Caco-2 (cell line): Measurements from ENCODE around the gene XPC. TPM values are rescaled to one million over a fixed set of nuclear protein-coding genes. Genes with fewer than 3 reads are reported as not detected.

Experiments used
- BruUV-seq: library from RNA; stranded (reverse); fragments of 400-500 nt; replicated peaks from 2 replicates; lab custom pipeline; 2021; lab: Mats Ljungman, UMichigan
- CTCF ChIA-PET: fragments of 300-600 bp; sonication (Branson Sonifier 250); formaldehyde crosslinking; loops from one replicate; lab custom pipeline; 2022; ENCODE audit warnings: antibody characterized with exemption; lab: Charles Lee
- POLR2A ChIA-PET: fragments of 300-600 bp; sonication (Branson Sonifier 250); formaldehyde crosslinking; loops from one replicate; lab custom pipeline; 2022; ENCODE audit warnings: antibody characterized with exemption; lab: Charles Lee
- DNase-seq, 2 experiments: peaks; one replicate each; pipeline versions ENCODE4 v3.0.0 to v3.0.0-alpha.2; 2020 to 2022
- H3K27me3 ChIP-seq: replicated peaks from 2 replicates; pipeline ENCODE4 v1.6.0; 2011; ENCODE audit warnings: low read length; ENCODE audit not compliant: control insufficient read depth, insufficient read depth
- H3K36me3 ChIP-seq: 2 replicates; pipeline ENCODE4 v1.5.1; 2011; ENCODE audit warnings: low read length; ENCODE audit not compliant: control insufficient read depth, insufficient read depth
- H3K4me1 ChIP-seq: fragments of 250-450 bp; sonication (Bioruptor Pico); 2 replicates; pipeline ENCODE4 v1.5.1; 2020; ENCODE audit warnings: mild to moderate bottlenecking
- H3K4me3 ChIP-seq: 2 replicates; pipeline ENCODE4 v1.5.1; 2011; ENCODE audit warnings: low read depth, mild to moderate bottlenecking, control low read depth, low read length
- H3K9me3 ChIP-seq: fragments of 250-450 bp; sonication (Bioruptor Pico); 2 replicates; pipeline ENCODE4 v1.5.1; 2020; ENCODE audit warnings: mild to moderate bottlenecking, moderate library complexity
- H3K27ac Mint-ChIP-seq: one replicate; pipeline ENCODE4 v1.8.0; 2022; ENCODE audit warnings: mixed read lengths; ENCODE audit not compliant: unreplicated experiment
- H3K27me3 Mint-ChIP-seq: one replicate; pipeline ENCODE4 v1.8.0; 2022; ENCODE audit warnings: mixed read lengths; ENCODE audit not compliant: insufficient read depth, unreplicated experiment
- H3K36me3 Mint-ChIP-seq: one replicate; pipeline ENCODE4 v1.8.0; 2022; ENCODE audit warnings: mild to moderate bottlenecking, mixed read lengths; ENCODE audit not compliant: insufficient read depth, unreplicated experiment
- H3K4me1 Mint-ChIP-seq: one replicate; pipeline ENCODE4 v1.8.0; 2022; ENCODE audit warnings: low read depth, mixed read lengths; ENCODE audit not compliant: unreplicated experiment
- H3K4me3 Mint-ChIP-seq: one replicate; pipeline ENCODE4 v1.8.0; 2022; ENCODE audit warnings: mild to moderate bottlenecking, moderate library complexity, mixed read lengths; ENCODE audit not compliant: unreplicated experiment
- H3K9me3 Mint-ChIP-seq: one replicate; pipeline ENCODE4 v1.8.0; 2022; ENCODE audit warnings: mixed read lengths; ENCODE audit not compliant: unreplicated experiment
- intact Hi-C: fragments of 100-400 bp; cut with micrococcal nuclease; formaldehyde crosslinking; loops from one replicate; pipeline ENCODE4 v1.10.0; 2022; ENCODE audit not compliant: unreplicated experiment
- total RNA-seq: library from RNA; stranded (reverse); gene quantifications from 2 replicates; pipeline ENCODE4 v1.2.3, GENCODE V29; 2022
- TF ChIP-seq, protein P1 (sequence below), 2 experiments: fragments of 200-600 bp in 1 of 2; IDR thresholded peaks; 1 replicate in 1 of 2; 2 replicates in 1 of 2; pipeline versions ENCODE4 v1.5.1 to v1.8.0; 2011 to 2022; ENCODE audit warnings: antibody characterized with exemption in 1 of 2, control low read depth in 1 of 2, inconsistent platforms in 1 of 2, low read depth in 1 of 2, low read length in 1 of 2, mild to moderate bottlenecking in 1 of 2, moderate library complexity in 1 of 2; ENCODE audit not compliant: insufficient read depth in 1 of 2, severe bottlenecking in 1 of 2, unreplicated experiment in 1 of 2

Gene XPC
- total RNA-seq, 1 experiment from 2014 or later, result 31.0 TPM

DNA sequence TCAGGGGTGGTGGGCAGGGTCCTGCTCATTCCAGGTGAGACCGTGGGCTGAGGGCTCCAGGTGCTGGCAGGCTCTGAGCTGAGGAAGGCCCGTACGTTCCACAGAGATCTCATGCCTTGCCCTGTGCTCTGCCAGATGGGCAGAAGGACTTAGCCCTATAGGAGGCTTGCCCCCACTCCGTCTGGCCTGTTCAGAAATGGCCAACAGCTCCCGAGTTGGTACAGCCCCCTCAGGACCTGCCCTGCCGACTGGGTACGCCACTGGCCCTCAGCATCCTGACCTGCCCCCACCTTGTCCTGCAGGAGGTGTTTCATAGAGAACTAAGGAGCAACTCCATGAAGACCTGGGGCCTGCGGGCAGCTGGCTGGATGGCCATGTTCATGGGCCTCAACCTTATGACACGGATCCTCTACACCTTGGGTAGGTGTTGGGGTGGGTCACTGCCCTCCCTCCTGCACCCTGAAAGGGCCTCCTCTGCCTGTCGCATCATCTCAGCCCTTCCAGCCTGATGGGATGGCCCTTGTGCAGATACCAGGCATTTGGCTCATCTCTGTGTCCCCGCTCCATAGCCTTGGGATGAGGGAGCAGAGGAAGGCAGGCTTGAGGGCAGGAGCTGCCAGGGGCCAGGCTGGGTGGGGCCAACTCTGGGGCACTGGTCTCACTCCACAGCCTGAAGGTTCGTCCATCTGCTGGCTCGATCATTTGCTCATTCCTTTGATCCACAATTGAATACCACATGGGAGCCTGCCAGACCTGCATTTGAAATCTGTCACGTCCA is 39.3 kb downstream of the XPC start:
- H3K36me3 ChIP-seq, result peaks cover 3% of the 10 kb centered on the region; the same call in 1 of the 2 replicates
- no peak for DNase-seq
- Mint-ChIP-seq H3K27me3 (no peaks in the 10 kb centered on the region), H3K27ac (no peak overlapping the region), H3K4me1 (no peaks in the 10 kb centered on the region), H3K9me3 (no peaks in the 10 kb centered on the region), H3K4me3 (no peak overlapping the region), H3K36me3 (peaks cover 17% of the 10 kb centered on the region)
- H3K9me3 ChIP-seq, result no peaks in the 10 kb centered on the region
- no peaks in the 10 kb centered on the region for H3K27me3 ChIP-seq
- TF ChIP-seq, protein P1, sequence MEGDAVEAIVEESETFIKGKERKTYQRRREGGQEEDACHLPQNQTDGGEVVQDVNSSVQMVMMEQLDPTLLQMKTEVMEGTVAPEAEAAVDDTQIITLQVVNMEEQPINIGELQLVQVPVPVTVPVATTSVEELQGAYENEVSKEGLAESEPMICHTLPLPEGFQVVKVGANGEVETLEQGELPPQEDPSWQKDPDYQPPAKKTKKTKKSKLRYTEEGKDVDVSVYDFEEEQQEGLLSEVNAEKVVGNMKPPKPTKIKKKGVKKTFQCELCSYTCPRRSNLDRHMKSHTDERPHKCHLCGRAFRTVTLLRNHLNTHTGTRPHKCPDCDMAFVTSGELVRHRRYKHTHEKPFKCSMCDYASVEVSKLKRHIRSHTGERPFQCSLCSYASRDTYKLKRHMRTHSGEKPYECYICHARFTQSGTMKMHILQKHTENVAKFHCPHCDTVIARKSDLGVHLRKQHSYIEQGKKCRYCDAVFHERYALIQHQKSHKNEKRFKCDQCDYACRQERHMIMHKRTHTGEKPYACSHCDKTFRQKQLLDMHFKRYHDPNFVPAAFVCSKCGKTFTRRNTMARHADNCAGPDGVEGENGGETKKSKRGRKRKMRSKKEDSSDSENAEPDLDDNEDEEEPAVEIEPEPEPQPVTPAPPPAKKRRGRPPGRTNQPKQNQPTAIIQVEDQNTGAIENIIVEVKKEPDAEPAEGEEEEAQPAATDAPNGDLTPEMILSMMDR (IDR thresholded peaks at IDR 0.05; ENCODE audit: insufficient read depth in 1 of 2, low read depth in 1 of 2, low read length in 1 of 2, severe bottlenecking in 1 of 2, unreplicated experiment in 1 of 2), result no peak
- H3K4me3 ChIP-seq, result no peak overlapping the region
- CTCF ChIA-PET, result no interaction called here
- no TSS peak for BruUV-seq
- POLR2A ChIA-PET, result no interaction called here
- H3K4me1 ChIP-seq, result peaks cover 14% of the 10 kb centered on the region
- intact Hi-C loops, result no loop called here

DNA sequence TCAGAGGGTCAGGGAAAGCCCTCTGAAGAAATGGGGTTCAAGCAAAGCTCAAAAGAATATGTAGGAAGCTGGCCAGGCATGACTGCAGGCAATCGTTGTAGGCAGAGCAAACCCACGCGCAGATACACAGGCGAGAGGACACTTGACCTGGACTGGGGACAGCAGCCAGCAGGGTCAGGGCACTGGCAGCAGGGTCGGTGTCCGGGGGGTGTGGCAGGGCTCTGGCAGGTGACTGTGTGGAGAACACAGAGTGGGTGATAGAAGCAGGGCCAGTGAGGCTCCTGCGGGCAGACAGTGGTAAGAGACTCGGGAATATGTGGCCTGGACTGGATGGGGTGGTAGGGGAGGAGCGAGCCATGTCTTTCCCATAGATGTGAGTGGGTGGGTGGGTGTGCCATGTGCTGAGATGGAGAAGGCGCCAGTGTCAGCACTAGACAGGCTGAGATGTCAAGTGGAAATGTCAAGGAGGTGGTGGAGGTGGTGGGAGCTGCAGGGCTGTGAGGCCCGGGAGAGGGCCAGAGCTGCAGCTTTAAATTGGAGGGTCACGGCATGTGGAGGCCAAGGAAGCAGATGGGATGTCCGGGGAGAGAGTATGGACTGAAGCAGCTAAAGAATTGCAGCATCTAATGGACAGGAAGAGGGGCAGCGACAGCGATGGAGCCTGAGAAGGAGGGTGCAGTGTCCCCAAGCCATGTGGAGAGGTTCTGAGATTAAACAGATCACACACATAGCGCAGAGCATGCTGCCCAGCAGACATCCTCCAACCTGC is 40.1 kb downstream of the XPC start:
- Mint-ChIP-seq H3K27me3 (no peaks in the 10 kb centered on the region), H3K4me3 (no peak overlapping the region), H3K9me3 (no peaks in the 10 kb centered on the region), H3K27ac (no peak overlapping the region), H3K4me1 (no peaks in the 10 kb centered on the region), H3K36me3 (peaks cover 16% of the 10 kb centered on the region)
- Histone ChIP-seq H3K27me3 (no peaks in the 10 kb centered on the region), H3K4me1 (peaks cover 6% of the 10 kb centered on the region; the same call in 1 of the 2 replicates), H3K9me3 (no peaks in the 10 kb centered on the region), H3K4me3 (no peak overlapping the region), H3K36me3 (peaks cover 3% of the 10 kb centered on the region; the same call in 1 of the 2 replicates)
- CTCF ChIA-PET, result no interaction called here
- POLR2A ChIA-PET, result no interaction called here
- TF ChIP-seq, protein P1 (IDR thresholded peaks at IDR 0.05; ENCODE audit: insufficient read depth in 1 of 2, low read depth in 1 of 2, low read length in 1 of 2, severe bottlenecking in 1 of 2, unreplicated experiment in 1 of 2), result no peak
- no TSS peak for BruUV-seq
- intact Hi-C loops, result no loop called here
- no peak for DNase-seq

DNA sequence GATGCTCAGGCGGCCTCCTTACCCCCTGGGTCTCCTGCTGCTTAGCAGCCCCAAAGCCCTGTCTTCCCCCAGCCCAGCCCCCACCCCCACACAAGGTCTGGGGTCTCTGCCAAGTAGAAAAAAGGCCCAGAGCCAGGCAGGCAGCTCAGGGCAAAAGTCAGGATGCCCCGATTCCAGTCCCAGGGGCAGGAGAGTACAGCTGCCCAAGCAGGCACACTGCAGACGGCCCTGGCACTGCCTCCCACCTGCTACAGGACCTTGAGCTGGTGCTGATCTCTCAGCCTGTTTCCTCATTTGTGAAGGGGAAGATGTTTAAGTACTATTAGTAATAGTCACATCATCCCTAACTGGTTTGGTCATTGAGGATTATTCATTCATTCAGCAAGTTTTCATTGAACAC is 41.0 kb downstream of the XPC start:
- Mint-ChIP-seq H3K27me3 (no peaks in the 10 kb centered on the region), H3K9me3 (no peaks in the 10 kb centered on the region), H3K27ac (no peak overlapping the region), H3K36me3 (peaks cover 19% of the 10 kb centered on the region), H3K4me1 (no peaks in the 10 kb centered on the region), H3K4me3 (no peak overlapping the region)
- no peaks in the 10 kb centered on the region for H3K9me3 ChIP-seq
- no peak for DNase-seq
- no peaks in the 10 kb centered on the region for H3K27me3 ChIP-seq
- BruUV-seq, result no TSS peak
- H3K4me3 ChIP-seq, result no peak overlapping the region
- TF ChIP-seq, protein P1 (IDR thresholded peaks at IDR 0.05; ENCODE audit: insufficient read depth in 1 of 2, low read depth in 1 of 2, low read length in 1 of 2, severe bottlenecking in 1 of 2, unreplicated experiment in 1 of 2), result no peak
- peaks cover 3% of the 10 kb centered on the region; the same call in 1 of the 2 replicates for H3K36me3 ChIP-seq
- no peaks in the 10 kb centered on the region for H3K4me1 ChIP-seq
- intact Hi-C loops, result no loop called here
- ChIA-PET CTCF (no interaction called here), POLR2A (no interaction called here)
